Activated CD4-positive, alpha-beta T cell treated with anti-CD3 and anti-CD28 coated beads, Interleukin-2, Interleukin-4, amounts not matched to agents 100 ng/mL and 50 ng/mL, durations not matched to agents 16 hours and 8 hours (primary cell): Measurements from ENCODE around the gene ZP4.
A peak's percentile ranks its signal among the peaks of the same experiment; 100 is the strongest.

Experiments
- DNase-seq: peaks from one replicate; pipeline ENCODE4 v3.0.0-alpha.2; 2020; ENCODE audit warnings: low spot score

Gene ZP4

GRCh38 chr1:237890822-237891221, at the start of gene ZP4:
Gene ZP4 (minus strand): TSS chr1:237890922. CDS start chr1:237890635, 287 bp downstream.
- DNase-seq = no peak

- no peak for DNase-seq
Observed at GRCh38 chr1:237938553-237938952, 47.8 kb upstream of the ZP4 start.

- no peak for DNase-seq
Observed at GRCh38 chr1:237938068-237938467, 47.3 kb upstream of the ZP4 start.

- DNase-seq = no peak
Observed at GRCh38 chr1:237932816-237933215, 42.1 kb upstream of the ZP4 start.

GRCh38 chr1:237931581-237931980, 40.9 kb upstream of the ZP4 start:
- DNase-seq = no peak

- DNase-seq = no peak
Observed at GRCh38 chr1:237927198-237927597, 36.5 kb upstream of the ZP4 start.

GRCh38 chr1:237921306-237921705, 30.6 kb upstream of the ZP4 start:
- no peak for DNase-seq

- DNase-seq = no peak
Observed at GRCh38 chr1:237913345-237913744, 22.6 kb upstream of the ZP4 start.

GRCh38 chr1:237911911-237912310, 21.2 kb upstream of the ZP4 start:
- no peak for DNase-seq

GRCh38 chr1:237910834-237911233, 20.1 kb upstream of the ZP4 start:
- DNase-seq = no peak

GRCh38 chr1:237903961-237904360, 13.2 kb upstream of the ZP4 start:
- no peak for DNase-seq

GRCh38 chr1:237902960-237903743, 12.4 kb upstream of the ZP4 start:
- DNase-seq = no peak

GRCh38 chr1:237901299-237901934, 10.7 kb upstream of the ZP4 start:
- DNase-seq = peak; percentile 1

GRCh38 chr1:237895630-237896029, 4.9 kb upstream of the ZP4 start:
- DNase-seq = no peak

GRCh38 chr1:237894131-237894530, 3.4 kb upstream of the ZP4 start:
- DNase-seq = no peak

- no peak for DNase-seq
Observed at GRCh38 chr1:237891979-237892378, 1.3 kb upstream of the ZP4 start.

GRCh38 chr1:237891266-237891665, 544 bp upstream of the ZP4 start:
- no peak for DNase-seq

GRCh38 chr1:237890416-237890815, 306 bp downstream of the ZP4 start:
- DNase-seq = no peak

GRCh38 chr1:237888143-237888542, 2.6 kb downstream of the ZP4 start:
- DNase-seq = no peak

- no peak for DNase-seq
Observed at GRCh38 chr1:237887542-237887941, 3.2 kb downstream of the ZP4 start.

GRCh38 chr1:237884237-237884636, 6.5 kb downstream of the ZP4 start:
- no peak for DNase-seq

- DNase-seq = no peak
Observed at GRCh38 chr1:237879195-237879594, 11.5 kb downstream of the ZP4 start.

GRCh38 chr1:237878406-237878805, 12.3 kb downstream of the ZP4 start:
- no peak for DNase-seq

- no peak for DNase-seq
Observed at GRCh38 chr1:237877631-237878030, 13.1 kb downstream of the ZP4 start.
